Transverse colon (tissue), 4 donors: ENCODE results near the gene PTGER3.

ENCODE experiments used
- CTCF ChIP-seq, 5 experiments: fragments of 200-600 bp in 3 of 5; fragments of 450-650 bp in 2 of 5; sonication (generic) in 3 of 5; IDR thresholded peaks; 1 replicate in 2 of 5; 2 replicates in 3 of 5; pipeline ENCODE4 v1.5.1; 2016 to 2017; ENCODE audit warnings: antibody characterized with exemption in 5 of 5, inconsistent platforms in 3 of 5, mild to moderate bottlenecking in 2 of 5, moderate library complexity in 1 of 5
- POLR2A ChIP-seq: fragments of 450-650 bp; IDR thresholded peaks from one replicate; pipeline ENCODE4 v1.6.1; 2016; ENCODE audit warnings: antibody characterized with exemption, mild to moderate bottlenecking, moderate library complexity
- POLR2AphosphoS5 ChIP-seq, 3 donors: sonication (generic); formaldehyde crosslinking; IDR thresholded peaks; one replicate each; pipeline ENCODE4 v1.6.1; 2016; ENCODE audit warnings: antibody characterized with exemption in 3 of 3

- TF ChIP-seq CTCF (IDR thresholded peaks at IDR 0.05): no peak
- TF ChIP-seq POLR2A: no peak
- no peak for TF ChIP-seq POLR2AphosphoS5 (IDR thresholded peaks at IDR 0.05)
Observed at GRCh38 chr1:70941563-70941962, 106.1 kb downstream of the PTGER3 start.
